NCI-H2029 (cell line): ENCODE measurements around the gene PPM1E.
"Not testable (repeated sequence)": the region's sequence is repeated elsewhere in the genome, so short reads cannot be mapped to it uniquely, and the experiment has no call there.

Source experiments
- DNase-seq: peaks from one replicate; lab custom pipeline; 2025; lab: John Stamatoyannopoulos, UW

PPM1E gene

GRCh38 chr17:58947824-58948223, 192.2 kb downstream of the PPM1E start:
- DNase-seq: no peak

DNA sequence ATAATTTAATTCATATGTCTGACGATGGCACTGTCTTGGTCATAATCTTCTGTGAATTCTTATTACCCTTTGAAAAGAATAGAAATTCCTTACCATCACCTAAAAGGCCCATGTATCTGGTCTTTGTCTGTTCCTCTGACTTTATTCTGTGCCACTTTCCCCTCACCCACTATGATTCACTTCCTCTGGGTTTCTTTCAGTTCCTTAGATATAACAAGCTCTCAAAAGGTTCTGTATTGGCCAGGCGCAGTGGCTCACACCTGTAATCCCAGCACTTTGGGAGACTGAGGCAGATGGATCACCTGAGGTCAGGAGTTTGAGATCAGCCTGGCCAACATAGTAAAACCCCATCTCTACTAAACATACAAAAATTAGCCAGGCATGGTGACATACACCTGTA, 198.7 kb downstream of the PPM1E start:
- not testable (repeated sequence) for DNase-seq

DNA sequence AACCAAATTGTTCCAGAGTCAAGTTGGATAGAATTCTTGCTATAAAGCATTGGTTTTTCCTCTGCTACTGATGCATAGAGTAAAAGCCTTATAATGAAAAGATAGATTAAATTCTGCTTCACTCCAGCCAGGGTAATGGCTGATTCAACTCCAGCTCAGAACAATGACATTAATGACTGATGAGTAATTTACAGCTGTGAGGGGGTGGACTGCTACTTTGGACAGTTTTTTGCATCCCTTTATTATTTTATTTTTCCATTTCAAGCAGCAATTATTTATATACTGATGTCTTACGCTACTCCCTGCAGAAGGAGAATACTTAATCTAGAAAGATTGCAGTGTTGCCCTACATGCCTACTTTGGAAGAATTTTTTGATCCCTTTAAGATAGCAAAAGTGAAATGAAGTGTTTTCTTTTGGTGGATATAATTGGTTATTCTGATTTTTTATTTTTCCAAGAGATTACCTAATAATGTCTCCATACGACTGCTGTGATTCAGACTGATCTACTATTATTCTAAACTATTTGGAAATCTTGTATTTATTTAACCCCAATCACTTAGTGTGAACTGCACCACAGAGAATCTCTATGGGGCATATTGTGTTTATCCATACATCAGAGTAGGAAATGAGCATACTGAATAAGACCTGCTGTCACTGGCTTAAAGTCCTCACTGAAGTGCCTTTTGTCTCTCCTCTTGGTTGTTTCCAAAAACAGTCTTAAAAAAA, 201.5 kb downstream of the PPM1E start:
- DNase-seq: no peak

DNA sequence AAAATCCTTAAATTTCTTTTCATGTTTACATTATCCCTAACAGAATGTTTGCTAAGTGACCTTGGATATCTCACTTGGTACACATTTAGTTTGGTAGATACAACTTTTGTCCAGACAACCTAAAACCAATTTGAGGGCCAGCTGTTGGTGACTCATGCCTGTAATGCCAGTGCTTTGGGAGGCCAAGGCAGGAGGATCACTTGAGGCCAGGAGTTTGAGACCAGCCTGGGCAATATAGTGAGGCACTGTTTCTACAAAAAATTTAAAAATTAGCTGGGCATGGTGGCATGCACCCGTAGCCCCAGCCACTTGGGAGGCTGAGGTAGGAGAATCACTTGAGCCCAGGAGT, 202.0 kb downstream of the PPM1E start:
- not testable (repeated sequence) for DNase-seq

DNA sequence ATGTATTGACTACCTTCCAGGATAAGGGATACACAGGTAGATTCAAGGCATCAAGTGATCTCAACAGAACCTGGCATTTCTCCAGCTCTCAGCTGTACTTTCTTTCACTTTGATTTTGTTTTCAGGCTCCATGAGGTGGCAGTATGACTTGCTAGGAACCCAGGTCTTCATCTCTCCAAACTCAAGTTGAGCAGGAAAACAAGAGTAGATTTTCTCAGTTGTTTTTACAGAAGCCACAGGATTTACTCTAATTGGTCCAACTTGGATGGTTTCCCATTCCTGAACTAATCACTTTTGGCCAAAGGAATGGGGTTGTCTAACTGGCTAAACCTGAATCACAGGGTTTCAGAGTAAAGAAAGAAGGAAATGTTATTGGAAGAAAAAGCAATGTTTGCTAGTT, 204.4 kb downstream of the PPM1E start:
- DNase-seq: peak; percentile 48

DNA sequence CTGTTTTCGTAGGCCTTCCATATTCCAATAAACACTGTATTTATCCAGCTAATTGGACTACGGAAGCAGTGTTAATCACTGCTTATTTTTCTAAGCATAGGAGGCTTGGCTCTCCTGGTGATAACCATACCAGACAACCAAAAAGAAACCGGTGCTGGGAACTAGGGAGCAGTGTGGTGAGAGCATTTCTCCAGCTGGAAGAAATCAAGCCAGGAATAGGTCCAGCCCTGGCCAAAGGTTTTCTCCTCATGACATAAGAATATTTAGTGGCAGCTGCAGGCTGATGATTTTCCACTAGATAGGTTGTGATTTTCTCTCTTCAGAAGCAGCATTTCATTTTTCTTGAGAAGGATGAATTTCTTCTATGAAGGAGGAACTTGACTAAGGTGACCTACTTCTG, 209.6 kb downstream of the PPM1E start:
- DNase-seq: no peak

- no peak for DNase-seq
These were observed 210.6 kb downstream of the PPM1E start for GRCh38 chr17:58966208-58966607.

- no peak for DNase-seq
These were observed 212.9 kb downstream of the PPM1E start for GRCh38 chr17:58968426-58969061.

DNA sequence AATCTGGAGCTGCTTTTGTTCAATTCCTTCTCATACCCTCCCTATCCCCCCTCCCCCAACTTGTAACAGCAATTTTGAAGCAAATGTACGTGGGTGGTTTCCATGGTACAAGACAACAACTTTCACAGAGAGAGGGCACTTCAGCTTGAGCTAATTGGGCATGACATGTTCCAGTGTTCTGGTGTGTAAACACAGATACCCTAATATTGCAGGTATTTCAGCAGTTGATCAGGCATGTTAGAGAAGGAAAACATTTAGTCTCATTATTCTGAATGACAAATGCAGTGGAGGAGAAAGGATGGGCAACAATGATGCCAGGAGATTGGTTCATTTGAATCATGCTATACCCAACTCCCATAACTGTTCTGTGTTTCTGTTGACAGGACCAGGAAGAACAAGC, 213.5 kb downstream of the PPM1E start:
- peak; percentile 80 for DNase-seq

DNA sequence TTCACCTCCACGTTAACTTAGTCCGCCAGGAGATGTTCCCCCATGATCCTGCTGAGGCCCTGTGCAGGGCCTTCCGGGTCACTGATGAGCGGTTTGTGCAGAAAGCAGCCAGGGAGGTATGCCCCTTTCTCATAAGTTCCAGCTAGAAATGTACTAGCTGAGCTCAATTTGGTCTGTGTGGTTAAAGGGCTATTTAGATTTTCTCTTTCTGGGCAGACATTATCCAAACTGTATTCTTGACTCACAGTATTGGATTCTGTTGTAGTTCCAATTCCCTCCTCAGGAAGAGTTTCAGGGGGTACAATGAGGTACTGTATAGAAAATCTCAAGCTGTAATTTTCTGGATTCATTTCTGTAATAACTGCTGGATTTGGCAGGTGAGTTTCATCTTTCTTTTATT, 214.0 kb downstream of the PPM1E start:
- no peak for DNase-seq

GRCh38 chr17:58970609-58971450, 215.2 kb downstream of the PPM1E start:
- DNase-seq: no peak

DNA sequence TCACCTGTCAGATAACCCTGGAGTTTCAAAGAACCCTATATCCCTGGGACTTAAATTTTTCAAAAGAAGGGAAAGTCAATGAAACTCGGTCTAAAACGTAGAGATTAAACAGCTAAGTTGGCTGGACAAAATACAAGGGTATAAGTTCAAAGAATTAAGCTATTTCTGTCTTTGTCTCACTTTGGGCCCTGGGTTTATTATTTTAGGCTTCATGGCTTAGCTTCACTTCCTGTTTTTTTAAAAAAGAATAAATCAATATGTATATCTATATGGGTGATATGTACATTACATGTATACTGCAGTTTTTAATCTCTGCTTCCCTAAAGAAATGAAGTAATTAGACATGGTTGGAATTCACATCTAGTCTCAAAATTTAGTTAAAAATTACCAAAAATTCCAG, 218.7 kb downstream of the PPM1E start:
- no peak for DNase-seq

DNA sequence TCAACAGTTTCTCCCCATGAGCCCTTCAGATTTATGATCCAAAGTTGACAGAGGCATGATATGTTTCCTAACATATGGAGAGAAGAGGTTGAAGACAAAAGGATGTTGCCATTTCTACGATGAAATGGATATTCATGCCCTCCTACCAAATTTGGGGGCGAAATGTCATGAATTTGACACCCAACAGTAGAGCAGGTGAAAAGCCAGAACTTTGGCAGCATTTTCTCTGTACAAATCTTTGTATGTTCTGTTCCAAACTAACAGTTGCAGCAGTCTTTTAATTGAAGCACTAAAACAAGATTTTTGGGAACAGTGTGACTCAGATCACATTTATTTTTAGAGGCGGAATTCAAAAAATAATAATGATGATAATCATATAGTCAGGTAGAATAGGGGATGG, 220.9 kb downstream of the PPM1E start:
- no peak for DNase-seq

DNA sequence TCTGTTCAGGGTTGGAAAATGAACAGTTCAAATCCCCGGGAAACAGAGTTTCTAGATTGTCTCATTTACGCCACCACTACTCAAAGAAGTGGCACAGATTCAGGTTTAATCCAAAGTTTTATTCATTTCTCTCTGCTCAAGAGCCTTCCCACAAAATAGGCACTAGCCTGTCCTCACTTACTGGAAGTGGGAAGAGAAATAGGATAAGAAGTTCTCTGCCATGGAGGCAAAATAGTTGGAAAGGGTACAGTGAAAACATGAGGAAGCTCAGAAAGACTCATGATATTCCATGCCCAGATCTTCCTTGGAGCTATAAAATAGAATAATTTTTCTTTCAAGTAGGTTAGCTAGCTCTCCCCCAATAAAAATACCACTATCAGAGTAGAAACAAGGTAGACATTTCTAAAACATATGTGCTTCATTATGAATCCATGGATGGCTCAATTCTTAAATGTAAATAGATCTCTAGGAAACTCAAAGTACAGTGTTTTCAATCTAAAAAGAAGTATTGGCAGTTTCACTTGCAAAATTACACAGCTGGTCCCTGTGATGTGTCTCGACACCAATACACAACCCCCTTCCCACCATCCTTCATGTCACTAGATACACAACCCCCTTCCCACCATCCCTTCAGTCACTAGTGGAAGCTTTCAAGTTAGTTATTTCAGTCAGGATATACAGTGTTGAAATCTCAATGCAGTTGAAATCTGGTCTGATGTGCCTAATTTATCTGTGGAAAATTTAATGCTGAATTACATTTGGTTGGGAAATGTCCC, 225.2 kb downstream of the PPM1E start:
- no peak for DNase-seq

DNA sequence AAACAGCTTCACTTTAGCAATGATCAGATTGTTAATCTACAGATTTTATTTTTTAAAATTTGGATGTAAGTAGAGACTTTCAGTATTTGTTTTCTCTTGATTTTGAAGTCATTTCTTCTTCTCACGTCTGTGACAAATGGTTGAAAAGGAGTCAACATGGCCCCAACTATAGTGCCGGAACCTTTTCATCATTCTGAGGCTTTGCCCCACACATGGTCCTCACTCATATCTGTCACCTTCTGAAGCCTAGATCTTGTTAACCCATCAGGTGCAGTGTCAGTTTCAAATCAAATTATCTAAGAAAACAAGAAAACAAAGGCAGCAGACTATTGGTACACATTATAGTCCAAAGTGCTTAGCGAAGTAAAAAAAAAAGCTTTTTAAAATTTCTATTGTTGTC, 227.0 kb downstream of the PPM1E start:
- no peak for DNase-seq

DNA sequence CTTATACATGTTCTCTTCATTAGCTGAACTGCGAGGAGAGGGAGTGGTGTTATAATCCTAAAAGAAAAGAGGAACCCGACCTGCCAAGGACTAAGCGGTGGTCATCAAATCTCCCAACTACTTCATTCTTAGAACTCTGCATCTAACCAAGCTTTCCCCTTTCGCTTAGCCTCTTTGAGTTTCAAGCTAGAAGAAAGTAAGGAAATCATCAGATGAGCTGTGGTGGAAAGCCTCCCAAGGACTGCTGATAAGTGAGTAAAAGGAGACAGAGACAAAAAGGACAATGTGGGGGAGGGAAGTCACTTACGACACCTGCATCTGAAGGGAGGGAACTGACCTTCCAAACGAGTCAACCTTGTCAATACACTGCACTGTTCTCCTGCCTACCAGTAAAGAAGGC, 229.7 kb downstream of the PPM1E start:
- no peak for DNase-seq

DNA sequence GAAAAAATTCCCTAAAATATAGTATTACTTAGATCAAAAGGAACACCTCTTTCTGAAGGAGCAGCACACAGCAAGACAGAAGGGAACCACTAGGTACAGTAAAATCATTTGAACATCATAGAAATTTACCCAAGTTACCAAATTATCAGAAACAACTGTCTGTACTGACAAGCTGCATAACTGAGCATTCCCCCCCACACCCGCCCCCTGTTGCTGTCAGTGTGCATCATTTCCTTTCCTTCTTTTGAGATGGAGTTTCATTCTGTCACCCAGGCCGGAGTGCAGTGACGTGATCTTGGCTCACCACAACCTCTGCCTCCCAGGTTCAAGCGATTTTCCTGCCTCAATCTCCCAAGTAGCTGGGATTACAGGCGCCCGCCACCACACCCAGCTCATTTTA, 230.3 kb downstream of the PPM1E start:
- no peak for DNase-seq

GRCh38 chr17:58989629-58990028, 234.0 kb downstream of the PPM1E start:
- DNase-seq: no peak

GRCh38 chr17:58991718-58992331, 236.2 kb downstream of the PPM1E start:
- DNase-seq: no peak

DNA sequence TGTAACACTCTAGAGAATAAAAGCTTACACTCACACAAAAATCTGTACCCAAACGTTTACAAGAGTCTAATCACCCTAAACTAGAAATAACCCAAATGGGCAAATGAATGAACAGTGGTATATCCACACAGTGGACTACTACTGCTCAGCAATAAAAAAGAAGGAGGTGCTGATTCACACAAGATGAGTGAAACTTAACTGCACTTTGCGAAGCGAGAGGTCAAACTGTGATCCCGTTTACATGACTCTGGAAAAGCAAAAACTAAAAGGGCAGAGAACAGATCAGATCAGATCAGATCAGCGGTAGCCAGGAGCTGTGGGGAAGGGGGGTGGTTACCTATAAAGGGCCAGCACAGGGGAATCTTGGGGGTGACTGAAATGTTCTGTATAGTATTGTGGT, 237.7 kb downstream of the PPM1E start:
- no peak for DNase-seq

GRCh38 chr17:58995247-58995940, 239.7 kb downstream of the PPM1E start:
- no peak for DNase-seq
